GM12873 (cell line): ENCODE measurements around the gene CRADD.

Source experiments
- TF ChIP-seq, protein P1 (sequence below): IDR thresholded peaks from 2 replicates; pipeline ENCODE4 v1.5.1; 2012; ENCODE audit warnings: low read depth, mild to moderate bottlenecking, moderate library complexity, low read length, control low read depth; ENCODE audit not compliant: insufficient read depth; ENCODE audit errors: missing control alignments

Gene CRADD

DNA sequence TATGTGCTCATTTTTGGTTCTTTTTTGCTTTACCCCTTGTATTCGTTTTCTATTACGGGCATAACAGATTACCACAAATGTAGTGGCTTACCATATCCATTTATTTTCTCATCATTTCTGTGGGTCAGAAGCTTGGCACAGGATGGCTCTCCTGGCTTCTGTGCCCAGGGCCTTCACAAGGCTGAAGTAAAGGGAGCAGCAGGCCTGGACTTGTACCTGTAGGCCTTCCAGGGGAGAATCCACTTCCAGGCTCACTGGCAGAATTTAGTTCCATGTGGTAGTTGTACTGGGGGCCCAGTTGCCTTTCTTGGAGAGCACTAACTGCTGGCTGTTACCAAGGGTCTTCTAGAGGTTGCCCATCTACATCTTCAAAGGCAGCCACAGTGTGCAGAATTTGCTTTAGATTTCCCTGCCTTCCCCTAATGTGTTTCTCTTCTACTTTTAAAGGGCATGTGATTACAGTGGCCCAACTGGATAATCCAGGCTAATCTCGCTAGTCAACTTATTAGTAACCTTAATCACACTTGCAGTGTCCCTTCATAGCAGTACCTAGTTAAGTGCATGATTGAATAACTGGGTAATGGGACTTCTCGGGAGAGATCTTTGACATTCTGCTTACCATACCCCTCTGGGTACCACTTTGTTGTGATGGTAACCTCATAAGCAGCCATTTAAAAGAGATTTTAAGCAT is 67.0 kb downstream of the CRADD start:
- TF ChIP-seq, protein P1, sequence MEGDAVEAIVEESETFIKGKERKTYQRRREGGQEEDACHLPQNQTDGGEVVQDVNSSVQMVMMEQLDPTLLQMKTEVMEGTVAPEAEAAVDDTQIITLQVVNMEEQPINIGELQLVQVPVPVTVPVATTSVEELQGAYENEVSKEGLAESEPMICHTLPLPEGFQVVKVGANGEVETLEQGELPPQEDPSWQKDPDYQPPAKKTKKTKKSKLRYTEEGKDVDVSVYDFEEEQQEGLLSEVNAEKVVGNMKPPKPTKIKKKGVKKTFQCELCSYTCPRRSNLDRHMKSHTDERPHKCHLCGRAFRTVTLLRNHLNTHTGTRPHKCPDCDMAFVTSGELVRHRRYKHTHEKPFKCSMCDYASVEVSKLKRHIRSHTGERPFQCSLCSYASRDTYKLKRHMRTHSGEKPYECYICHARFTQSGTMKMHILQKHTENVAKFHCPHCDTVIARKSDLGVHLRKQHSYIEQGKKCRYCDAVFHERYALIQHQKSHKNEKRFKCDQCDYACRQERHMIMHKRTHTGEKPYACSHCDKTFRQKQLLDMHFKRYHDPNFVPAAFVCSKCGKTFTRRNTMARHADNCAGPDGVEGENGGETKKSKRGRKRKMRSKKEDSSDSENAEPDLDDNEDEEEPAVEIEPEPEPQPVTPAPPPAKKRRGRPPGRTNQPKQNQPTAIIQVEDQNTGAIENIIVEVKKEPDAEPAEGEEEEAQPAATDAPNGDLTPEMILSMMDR = no peak

DNA sequence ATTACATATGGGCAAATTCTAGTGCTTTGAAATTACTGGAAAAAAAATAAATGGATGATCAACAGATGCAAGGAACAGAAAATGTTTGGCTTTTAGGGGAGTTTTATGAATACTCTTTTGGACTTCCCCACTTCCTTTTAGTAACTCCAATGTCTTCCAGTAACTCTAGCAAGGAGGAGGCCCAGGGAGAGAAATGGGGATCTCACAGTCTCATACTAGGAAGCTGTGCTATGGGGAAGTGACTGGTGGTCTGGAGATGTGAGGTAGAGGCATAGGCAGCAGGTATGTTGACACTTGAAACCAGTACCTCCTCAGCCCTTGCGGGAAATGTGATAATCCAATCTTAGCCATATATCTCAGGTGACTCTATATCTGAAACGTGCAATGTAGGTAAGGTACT is 68.1 kb downstream of the CRADD start:
- TF ChIP-seq, protein P1 = no peak

DNA sequence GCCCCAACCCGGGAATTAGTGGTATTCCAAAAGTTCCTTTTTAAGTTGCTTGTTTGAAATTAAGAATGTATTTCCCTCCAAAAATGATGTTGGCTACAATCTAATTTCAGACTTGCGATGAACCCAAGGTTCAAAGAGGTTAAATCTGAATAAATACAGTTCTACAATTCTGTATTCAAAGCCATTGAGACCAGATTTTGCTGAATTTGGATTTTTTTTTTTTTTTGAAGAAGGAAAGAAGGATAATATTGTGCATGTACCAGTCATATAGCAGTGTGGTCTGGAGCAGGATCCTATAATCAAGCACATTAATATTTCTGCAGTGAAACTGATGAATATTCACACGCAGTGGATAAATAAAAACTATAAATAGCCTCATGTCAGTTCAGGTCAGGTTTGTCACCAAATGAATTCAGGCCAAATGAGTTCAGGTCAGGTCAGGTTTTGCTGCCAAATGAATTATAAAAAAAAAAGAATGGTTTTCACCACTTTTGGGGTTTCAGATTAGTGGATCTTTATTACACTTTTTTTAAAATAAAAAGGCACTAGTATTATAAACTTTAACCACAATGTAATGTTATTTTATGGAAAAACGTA is 69.5 kb downstream of the CRADD start:
- TF ChIP-seq, protein P1 = no peak

DNA sequence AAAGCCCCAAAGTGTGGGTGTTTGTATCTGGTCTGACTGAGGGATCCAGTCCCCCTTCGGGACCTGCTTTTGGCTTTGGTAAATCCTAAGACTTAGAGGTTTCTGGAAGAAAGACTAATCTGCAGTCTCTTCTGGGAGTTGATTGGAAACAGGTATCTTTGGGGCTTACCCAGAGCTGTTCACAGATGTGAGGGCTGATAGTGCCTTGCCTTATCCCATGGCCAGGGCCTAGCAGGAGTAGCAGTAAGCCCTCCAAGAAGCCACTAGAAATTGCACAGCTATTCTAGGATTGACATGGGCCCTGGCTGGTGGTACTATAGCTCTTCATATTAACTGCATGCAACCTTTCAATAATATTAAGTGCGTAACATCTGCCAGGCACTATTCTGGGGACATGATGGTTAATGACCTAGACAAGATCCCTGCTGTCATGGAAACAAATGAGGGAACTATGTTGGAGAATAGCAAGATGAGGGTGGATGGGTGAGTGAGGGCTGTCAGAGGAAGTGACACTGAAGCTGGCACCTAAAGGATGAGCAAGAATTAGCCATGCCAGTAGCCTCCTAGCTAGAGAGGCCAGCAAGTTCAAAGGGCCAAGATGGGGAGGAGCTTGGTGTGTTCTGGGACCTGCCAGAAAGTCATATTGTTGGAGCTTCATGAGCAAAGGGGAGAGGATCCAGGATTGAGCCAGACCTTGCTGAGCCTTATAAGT is 71.7 kb downstream of the CRADD start:
- TF ChIP-seq, protein P1 = no peak

DNA sequence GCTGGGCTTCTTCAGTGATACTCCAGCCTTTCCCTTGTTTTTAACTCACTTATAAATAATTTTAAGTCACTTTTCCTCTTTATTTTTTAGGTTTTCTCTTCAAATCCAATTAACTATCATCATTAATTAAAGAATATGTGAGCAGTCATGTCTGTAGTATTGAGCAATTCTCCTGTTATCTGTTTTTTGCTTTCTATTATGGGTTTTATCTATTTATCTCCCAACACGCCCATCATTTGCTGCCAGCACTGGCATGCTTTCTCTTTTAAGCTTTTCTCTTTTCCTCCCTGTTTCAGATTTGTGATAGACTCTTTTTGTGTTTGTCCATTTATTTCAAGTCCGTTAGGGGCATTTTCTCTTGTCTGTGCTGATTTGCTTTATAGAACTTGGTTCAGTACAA is 72.3 kb downstream of the CRADD start:
- TF ChIP-seq, protein P1 = no peak

DNA sequence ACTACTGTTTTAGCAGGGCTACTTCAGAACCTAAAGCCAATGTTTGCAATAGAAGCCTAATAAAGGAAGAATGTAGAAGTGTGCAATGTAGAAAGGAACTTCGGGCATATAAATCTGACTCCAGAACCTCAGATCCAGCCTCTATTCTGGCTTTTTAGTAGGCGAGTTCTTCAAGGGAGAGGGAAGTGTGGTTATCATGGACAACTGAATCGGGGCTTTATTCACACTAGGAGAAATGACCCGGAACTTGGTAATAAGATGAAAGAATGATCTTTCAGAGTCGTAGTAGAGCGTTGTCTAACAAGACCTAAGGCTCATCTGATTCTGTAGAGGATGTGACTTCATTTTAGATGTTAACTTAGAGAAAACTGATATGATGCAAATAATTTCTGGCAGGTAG is 72.9 kb downstream of the CRADD start:
- TF ChIP-seq, protein P1 = no peak

DNA sequence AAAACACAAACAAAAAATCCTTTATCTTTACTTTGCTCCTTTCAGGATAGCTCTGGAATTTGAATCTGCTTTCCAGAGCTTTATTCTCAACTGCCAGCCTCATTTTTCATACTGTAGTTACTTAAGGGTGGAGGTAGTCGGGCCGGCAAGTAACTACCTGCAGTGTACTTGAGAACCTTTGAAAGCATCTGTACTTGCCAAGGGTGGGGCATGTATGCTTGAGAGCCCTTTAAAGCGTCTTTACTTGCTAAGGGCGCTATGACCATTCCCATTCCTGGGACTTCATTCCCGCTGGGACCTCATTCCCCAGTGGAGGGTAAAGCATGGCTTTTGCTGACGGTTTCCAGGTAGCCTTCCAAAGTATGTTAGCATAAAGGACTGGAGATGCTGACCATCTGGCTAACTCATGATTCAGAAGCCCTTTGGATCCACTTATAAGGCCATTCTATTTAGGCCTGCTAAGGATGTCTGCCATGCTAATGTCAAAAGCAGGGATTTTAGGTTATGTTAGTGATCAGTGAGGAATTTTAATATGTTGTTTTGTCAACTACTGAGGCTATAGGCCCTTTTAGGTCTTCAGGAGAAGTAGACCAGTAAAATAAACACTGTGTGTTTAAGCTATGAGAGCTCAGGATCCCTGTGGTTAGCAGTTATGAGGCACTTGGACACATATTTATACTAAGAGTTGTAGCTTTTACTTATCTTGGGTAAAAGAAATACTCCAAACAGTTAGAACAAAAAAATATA is 74.9 kb downstream of the CRADD start:
- TF ChIP-seq, protein P1 = no peak
